ENCODE results near the gene LHFPL3. TPM values are rescaled to one million over a fixed set of nuclear protein-coding genes. Genes with fewer than 3 reads are reported as not detected.

The LHFPL3 gene
- total and polyA plus RNA-seq, 2 donors (not counting 1 experiment from before 2014, with no cell fraction given) = not detected

DNA sequence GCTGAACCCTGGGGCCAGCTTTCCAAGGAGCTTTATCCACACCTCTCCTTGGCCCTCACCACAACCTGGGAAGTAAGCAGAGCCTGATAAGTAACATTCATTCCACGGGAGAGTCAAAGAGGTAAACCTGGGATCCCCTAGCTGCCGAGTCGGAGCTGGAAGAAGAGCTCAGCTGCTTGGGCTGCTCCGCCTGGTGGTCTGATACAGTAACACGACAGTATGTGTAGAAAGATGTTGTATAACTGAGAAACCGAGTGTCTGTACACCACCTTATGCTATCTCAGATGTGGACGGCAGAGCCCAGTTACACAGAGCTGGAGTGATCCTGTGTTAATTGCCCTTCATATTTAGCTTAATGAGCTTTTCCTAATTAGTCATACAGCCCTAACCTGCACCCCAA is 534.3 kb downstream of the LHFPL3 start:
- 95% methylated on average over 5 of the region's 7 CpGs for WGBS (ENCODE audit: insufficient coverage)
- no peak overlapping the region for H2AFZ ChIP-seq (ENCODE audit: insufficient read depth, low read depth, low read length, poor library complexity, severe bottlenecking)
- intact Hi-C loops (cut with micrococcal nuclease) = no loop called here

GRCh38 chr7:104873401-104873800 is 545.0 kb downstream of the LHFPL3 start:
- H3K27ac Mint-ChIP-seq = no peak overlapping the region
- H3K4me3 Mint-ChIP-seq = no peak overlapping the region
- no peak overlapping the region for H3K4me3 ChIP-seq (ENCODE audit: control extremely low read depth in 1 of 5, extremely low read depth in 1 of 5, insufficient read depth in 1 of 5, low read depth in 2 of 5, low read length in 4 of 5)
- WGBS (ENCODE audit: insufficient coverage) = 100% methylated on average over 6 of the region's 10 CpGs
- peaks cover 21% of the 10 kb centered on the region for H3K27me3 Mint-ChIP-seq
- no peaks in the 10 kb centered on the region for H3K4me1 ChIP-seq (ENCODE audit: control insufficient read depth in 2 of 2, insufficient read depth in 2 of 2, low read length in 2 of 2)
- TF ChIP-seq EZH2 (IDR thresholded peaks at IDR 0.05; ENCODE audit: borderline replicate concordance, insufficient read depth, low read depth, low read length, poor library complexity, severe bottlenecking) (no peak), CTCF (IDR thresholded peaks at IDR 0.05) (no peak)
- intact Hi-C loops (cut with micrococcal nuclease) = no loop called here
- ATAC-seq (ENCODE audit: low read depth) (no peak), DNase-seq (no peak)
- H3K79me2 ChIP-seq (ENCODE audit: control insufficient read depth, insufficient read depth, low read length) = no peaks in the 10 kb centered on the region
- no peak overlapping the region for H3K9ac ChIP-seq (ENCODE audit: low read length)
- no peak overlapping the region for H3K4me2 ChIP-seq (replicated peaks; ENCODE audit: low read depth, low read length, poor library complexity, severe bottlenecking)
- H3K4me1 Mint-ChIP-seq = no peaks in the 10 kb centered on the region
- H4K20me1 ChIP-seq (ENCODE audit: control insufficient read depth, insufficient read depth, low read length, poor library complexity, severe bottlenecking) = no peaks in the 10 kb centered on the region
- no peak overlapping the region for H3K27ac ChIP-seq (ENCODE audit: low read length in 2 of 2)
- no peaks in the 10 kb centered on the region for H3K9me3 Mint-ChIP-seq (ENCODE audit: insufficient read depth)
- no peak overlapping the region for H2AFZ ChIP-seq (ENCODE audit: insufficient read depth, low read depth, low read length, poor library complexity, severe bottlenecking)
- POLR2A ChIA-PET = no interaction called here
- H3K36me3 ChIP-seq (replicated peaks in 1 of 2; ENCODE audit: control extremely low read depth in 1 of 2, control insufficient read depth in 1 of 2, extremely low read depth in 1 of 2, insufficient read depth in 2 of 2, low read length in 1 of 2) = no peaks in the 10 kb centered on the region
- no peaks in the 10 kb centered on the region for H3K9me3 ChIP-seq (ENCODE audit: control extremely low read depth in 1 of 3, control insufficient read depth in 2 of 3, insufficient read depth in 1 of 3, low read length in 2 of 3)
- CTCF ChIA-PET = interaction anchor here (5.2 kb wide), 1 partner anchor 11 kb away, joined by 27 read pairs; no protein-coding TSS in a partner anchor
- no peaks in the 10 kb centered on the region for H3K27me3 ChIP-seq (replicated peaks in 1 of 4; ENCODE audit: control extremely low read depth in 1 of 4, control insufficient read depth in 3 of 4, insufficient read depth in 4 of 4, low read length in 3 of 4)

More for the DNA sequence above, 534.3 kb downstream of the LHFPL3 start:
- ChIA-PET CTCF (interaction anchor here (1.7 kb wide), 1 partner anchor 14 kb away, joined by 7 read pairs; no protein-coding TSS in a partner anchor), POLR2A (no interaction called here)
- Histone ChIP-seq H3K79me2 (ENCODE audit: control insufficient read depth, insufficient read depth, low read length) (no peaks in the 10 kb centered on the region), H3K9ac (ENCODE audit: low read length) (no peak overlapping the region), H3K27me3 (replicated peaks in 1 of 4; ENCODE audit: control extremely low read depth in 1 of 4, control insufficient read depth in 3 of 4, insufficient read depth in 4 of 4, low read length in 3 of 4) (peaks cover 0 to 20% (median 10%) of the 10 kb centered on the region in 4 experiments), H3K4me3 (ENCODE audit: control extremely low read depth in 1 of 5, extremely low read depth in 1 of 5, insufficient read depth in 1 of 5, low read depth in 2 of 5, low read length in 4 of 5) (no peak overlapping the region), H3K4me2 (replicated peaks; ENCODE audit: low read depth, low read length, poor library complexity, severe bottlenecking) (no peak overlapping the region), H3K9me3 (ENCODE audit: control extremely low read depth in 1 of 3, control insufficient read depth in 2 of 3, insufficient read depth in 1 of 3, low read length in 2 of 3) (peaks cover 0 to 6% (median 0%) of the 10 kb centered on the region in 3 donors), H3K27ac (ENCODE audit: low read length in 2 of 2) (no peak overlapping the region), H3K4me1 (ENCODE audit: control insufficient read depth in 2 of 2, insufficient read depth in 2 of 2, low read length in 2 of 2) (peaks cover 3 to 4% of the 10 kb centered on the region in 2 donors), H4K20me1 (ENCODE audit: control insufficient read depth, insufficient read depth, low read length, poor library complexity, severe bottlenecking) (no peaks in the 10 kb centered on the region), H3K36me3 (replicated peaks in 1 of 2; ENCODE audit: control extremely low read depth in 1 of 2, control insufficient read depth in 1 of 2, extremely low read depth in 1 of 2, insufficient read depth in 2 of 2, low read length in 1 of 2) (no peaks in the 10 kb centered on the region)
- Mint-ChIP-seq H3K4me3 (no peak overlapping the region), H3K4me1 (peaks cover 10% of the 10 kb centered on the region), H3K9me3 (ENCODE audit: insufficient read depth) (no peaks in the 10 kb centered on the region), H3K27me3 (peaks cover 27% of the 10 kb centered on the region), H3K27ac (no peak overlapping the region)
- ATAC-seq (ENCODE audit: low read depth) (no peak), DNase-seq (no peak)
- TF ChIP-seq EZH2 (IDR thresholded peaks at IDR 0.05; ENCODE audit: borderline replicate concordance, insufficient read depth, low read depth, low read length, poor library complexity, severe bottlenecking) (no peak), CTCF (IDR thresholded peaks at IDR 0.05) (no peak)

Data from B cell (primary cell).